OCI-LY3 (cell line): ENCODE data around the gene DMBX1.

Source experiments
- CTCF ChIP-seq: fragments of 200-600, 300-600 bp; sonication (generic); IDR thresholded peaks from 2 replicates; pipeline ENCODE4 v1.5.1; 2014; ENCODE audit warnings: antibody characterized with exemption, low read length, low read depth
- EZH2phosphoT487 ChIP-seq: fragments of 200-600 bp; shearing (Covaris generic); IDR thresholded peaks from 2 replicates; pipeline ENCODE4 v1.6.1; 2018; ENCODE audit warnings: antibody characterized with exemption, mixed run types, low read depth

GRCh38 chr1:46471848-46472492 lies 17.7 kb upstream of the DMBX1 start:
- TF ChIP-seq CTCF (no peak), EZH2phosphoT487 (no peak)
